H9 (cell line): ENCODE measurements around the gene C1QA. TPM values are rescaled to one million over a fixed set of nuclear protein-coding genes. Genes with fewer than 3 reads are reported as not detected.

Experiments used
- DNase-seq: peaks from one replicate; pipeline ENCODE4 v3.0.0-alpha.2; 2017
- H2AFZ ChIP-seq: one replicate; pipeline ENCODE4 v1.6.1; 2013; ENCODE audit warnings: mild to moderate bottlenecking, low read length, control low read depth, moderate library complexity
- H2AK5ac ChIP-seq: 2 replicates; pipeline ENCODE4 v1.6.1; 2013; ENCODE audit warnings: low read length, control low read depth, mixed read lengths; ENCODE audit not compliant: insufficient read length
- H2BK120ac ChIP-seq: one replicate; pipeline ENCODE4 v1.6.1; 2013; ENCODE audit warnings: low read depth, mild to moderate bottlenecking, low read length, control low read depth, inconsistent platforms; ENCODE audit not compliant: poor library complexity, severe bottlenecking
- H2BK12ac ChIP-seq: 2 replicates; pipeline ENCODE4 v1.6.1; 2013; ENCODE audit warnings: low read length, control low read depth, mixed read lengths, low read depth; ENCODE audit not compliant: insufficient read length
- H2BK15ac ChIP-seq: 2 replicates; pipeline ENCODE4 v1.6.1; 2013; ENCODE audit warnings: low read depth, low read length, control low read depth
- H2BK20ac ChIP-seq: one replicate; pipeline ENCODE4 v1.6.1; 2013; ENCODE audit warnings: low read depth, mild to moderate bottlenecking, low read length, control low read depth, inconsistent platforms; ENCODE audit not compliant: poor library complexity, severe bottlenecking
- H2BK5ac ChIP-seq: 2 replicates; pipeline ENCODE4 v1.6.1; 2013; ENCODE audit warnings: low read length, control low read depth, mixed read lengths; ENCODE audit not compliant: insufficient read length
- H3K14ac ChIP-seq: 2 replicates; pipeline ENCODE4 v1.6.1; 2013; ENCODE audit warnings: low read length, control low read depth; ENCODE audit not compliant: insufficient read depth
- H3K18ac ChIP-seq: 2 replicates; pipeline ENCODE4 v1.6.1; 2013; ENCODE audit warnings: low read depth, mild to moderate bottlenecking, mixed read lengths, low read length, control low read depth; ENCODE audit not compliant: insufficient read length
- H3K23ac ChIP-seq: 2 replicates; pipeline ENCODE4 v1.6.1; 2013; ENCODE audit warnings: low read length, control low read depth, mixed read lengths, low read depth; ENCODE audit not compliant: insufficient read length
- H3K23me2 ChIP-seq: 2 replicates; pipeline ENCODE4 v1.6.1; 2013; ENCODE audit warnings: low read depth, mild to moderate bottlenecking, mixed read lengths, low read length, control low read depth; ENCODE audit not compliant: insufficient read length, poor library complexity, severe bottlenecking
- H3K27ac ChIP-seq: 2 replicates; pipeline ENCODE4 v1.5.1; 2013; ENCODE audit warnings: low read length, control low read depth, mixed read lengths, low read depth; ENCODE audit not compliant: insufficient read length
- H3K27me3 ChIP-seq: 2 replicates; pipeline ENCODE4 v1.6.1; 2013; ENCODE audit warnings: low read length, control low read depth, inconsistent platforms; ENCODE audit not compliant: insufficient read depth
- H3K4ac ChIP-seq: 2 replicates; pipeline ENCODE4 v1.6.1; 2013; ENCODE audit warnings: low read depth, mild to moderate bottlenecking, control low read depth, inconsistent platforms, low read length, moderate library complexity
- H3K4me1 ChIP-seq: 2 replicates; pipeline ENCODE4 v1.6.1; 2013; ENCODE audit warnings: low read length, control low read depth, inconsistent platforms; ENCODE audit not compliant: insufficient read depth
- H3K4me2 ChIP-seq: 2 replicates; pipeline ENCODE4 v1.6.1; 2013; ENCODE audit warnings: low read length, control low read depth, mixed read lengths; ENCODE audit not compliant: insufficient read length, insufficient read depth
- H3K56ac ChIP-seq: 2 replicates; pipeline ENCODE4 v1.6.1; 2013; ENCODE audit warnings: low read depth, mild to moderate bottlenecking, mixed read lengths, low read length, control low read depth; ENCODE audit not compliant: insufficient read length
- H3K79me1 ChIP-seq: 2 replicates; pipeline ENCODE4 v1.6.1; 2013; ENCODE audit warnings: low read depth, mild to moderate bottlenecking, moderate library complexity, low read length, control low read depth, inconsistent platforms; ENCODE audit not compliant: insufficient read depth, poor library complexity, severe bottlenecking
- H3K79me2 ChIP-seq: 2 replicates; pipeline ENCODE4 v1.6.1; 2013; ENCODE audit warnings: low read length, control low read depth, inconsistent platforms; ENCODE audit not compliant: insufficient read depth
- H3K9ac ChIP-seq: 2 replicates; pipeline ENCODE4 v1.6.1; 2013; ENCODE audit warnings: low read length, control low read depth, mixed read lengths; ENCODE audit not compliant: insufficient read length; ENCODE audit errors: extremely low read depth
- H3K9me3 ChIP-seq: one replicate; pipeline ENCODE4 v1.6.1; 2013; ENCODE audit warnings: low read depth, low read length, inconsistent platforms; ENCODE audit not compliant: control insufficient read depth
- H3T11ph ChIP-seq: one replicate; pipeline ENCODE4 v1.6.1; 2013; ENCODE audit warnings: mild to moderate bottlenecking, low read length, control low read depth, inconsistent platforms
- H4K20me1 ChIP-seq: one replicate; pipeline ENCODE4 v1.6.1; 2013; ENCODE audit not compliant: control insufficient read depth, insufficient read length, insufficient read depth
- H4K5ac ChIP-seq: 2 replicates; pipeline ENCODE4 v1.6.1; 2013; ENCODE audit warnings: low read depth, mild to moderate bottlenecking, mixed read lengths, low read length, control low read depth; ENCODE audit not compliant: insufficient read length
- H4K8ac ChIP-seq: replicated peaks from 2 replicates; pipeline ENCODE4 v1.6.1; 2013; ENCODE audit warnings: low read length, control low read depth, mixed read lengths, low read depth; ENCODE audit not compliant: insufficient read length
- H4K91ac ChIP-seq: 2 replicates; pipeline ENCODE4 v1.6.1; 2013; ENCODE audit warnings: low read depth, mild to moderate bottlenecking, moderate library complexity, mixed read lengths, low read length, control low read depth; ENCODE audit not compliant: insufficient read length
- H3K27ac Mint-ChIP-seq, 3 experiments: 2 replicates in 2 of 3; 3 replicates in 1 of 3; pipeline ENCODE4 v1.8.0; 2020 to 2021; ENCODE audit warnings: mixed read lengths in 3 of 3, mild to moderate bottlenecking in 1 of 3, moderate library complexity in 1 of 3
- H3K27me3 Mint-ChIP-seq: 2 replicates; pipeline ENCODE4 v1.8.0; 2021; ENCODE audit warnings: low read depth, mild to moderate bottlenecking, moderate library complexity, mixed read lengths
- H3K36me3 Mint-ChIP-seq, 3 experiments: 2 replicates in 2 of 3; 3 replicates in 1 of 3; pipeline ENCODE4 v1.8.0; 2020 to 2021; ENCODE audit warnings: low read depth in 3 of 3, mixed read lengths in 3 of 3; ENCODE audit not compliant: insufficient read depth in 1 of 3
- H3K4me1 Mint-ChIP-seq, 2 experiments: 2 replicates each; pipeline ENCODE4 v1.8.0; 2020; ENCODE audit warnings: mixed read lengths in 2 of 2
- H3K4me3 Mint-ChIP-seq, 2 experiments: 2 replicates in 1 of 2; 3 replicates in 1 of 2; pipeline ENCODE4 v1.8.0; 2020 to 2021; ENCODE audit warnings: mild to moderate bottlenecking in 2 of 2, mixed read lengths in 2 of 2, moderate library complexity in 1 of 2
- H3K9me3 Mint-ChIP-seq, 2 experiments: 2 replicates in 1 of 2; 3 replicates in 1 of 2; pipeline ENCODE4 v1.8.0; 2020; ENCODE audit warnings: mild to moderate bottlenecking in 2 of 2, mixed read lengths in 2 of 2, moderate library complexity in 1 of 2
- WGBS: extraction: QIAGEN DNeasy Blood & Tissue Kit; methylation state at CpG from one replicate; pipeline ENCODE4 v1.1.7; 2013; ENCODE audit warnings: missing lambda C conversion rate, low lambda C conversion rate, mixed read lengths; ENCODE audit not compliant: insufficient read length; ENCODE audit errors: extremely low coverage; 5-methylcytosine and 5-hydroxymethylcytosine counted together
- total RNA-seq: library from RNA; stranded (reverse); gene quantifications from 2 replicates; pipeline ENCODE4 v1.2.1, GENCODE V29; 2021
- TF ChIP-seq, protein P1 (sequence below): fragments of 200-600 bp; sonication (generic); conservative IDR thresholded peaks from 3 replicates; pipeline ENCODE4 v1.8.0; 2021; ENCODE audit warnings: antibody characterized with exemption, mild to moderate bottlenecking

Gene C1QA
- total RNA-seq, 1 experiment from 2014 or later: not detected

DNA sequence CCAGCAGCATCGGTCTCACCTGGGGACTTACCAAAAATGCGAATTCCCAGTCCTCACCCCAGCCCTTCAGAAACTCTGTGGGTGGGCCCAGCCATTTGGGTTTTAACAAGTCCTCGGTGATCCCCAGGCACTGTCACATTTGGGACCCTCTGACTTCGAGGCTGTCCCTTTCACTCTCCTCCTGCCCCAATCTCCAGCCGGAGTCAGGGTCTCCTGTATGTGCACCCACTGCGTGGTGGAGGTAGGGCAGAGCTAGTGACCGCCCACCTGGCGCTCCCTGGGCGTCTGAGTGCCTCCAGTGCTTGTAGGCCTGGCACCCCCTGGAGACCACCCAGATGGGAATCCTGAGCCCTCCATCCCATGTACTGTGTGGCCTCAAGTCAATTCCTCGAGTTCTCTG lies 42.0 kb upstream of the C1QA start:
- H4K5ac ChIP-seq: no peak overlapping the region
- Mint-ChIP-seq H3K27me3 (peaks cover 2% of the 10 kb centered on the region), H3K27ac (no peak overlapping the region), H3K4me1 (peaks cover 2 to 18% of the 10 kb centered on the region in 2 experiments; a peak in 3 of 4 replicates), H3K9me3 (no peaks in the 10 kb centered on the region), H3K36me3 (no peaks in the 10 kb centered on the region), H3K4me3 (no peak overlapping the region)
- no peak overlapping the region for H3K9ac ChIP-seq
- H3K4me1 ChIP-seq: no peaks in the 10 kb centered on the region
- no peak overlapping the region for H2BK5ac ChIP-seq
- DNase-seq: no peak
- no CpG with 5 or more reads among the region's 10 CpGs for WGBS
- H3K18ac ChIP-seq: no peak overlapping the region
- H2BK20ac ChIP-seq: no peak overlapping the region
- H3K79me2 ChIP-seq: no peaks in the 10 kb centered on the region
- no peak overlapping the region for H4K91ac ChIP-seq
- no peak overlapping the region for H3K14ac ChIP-seq
- H3K23me2 ChIP-seq: no peaks in the 10 kb centered on the region
- no peak overlapping the region for H3K4me2 ChIP-seq
- H3K27me3 ChIP-seq: no peaks in the 10 kb centered on the region
- H3K9me3 ChIP-seq: no peaks in the 10 kb centered on the region
- H3K23ac ChIP-seq: no peak overlapping the region
- no peak overlapping the region for H2BK12ac ChIP-seq
- no peaks in the 10 kb centered on the region for H4K20me1 ChIP-seq
- no peak overlapping the region for H2BK15ac ChIP-seq
- no peak overlapping the region for H3K56ac ChIP-seq
- H2AFZ ChIP-seq: no peak overlapping the region
- H3K79me1 ChIP-seq: no peaks in the 10 kb centered on the region
- TF ChIP-seq, protein P1, sequence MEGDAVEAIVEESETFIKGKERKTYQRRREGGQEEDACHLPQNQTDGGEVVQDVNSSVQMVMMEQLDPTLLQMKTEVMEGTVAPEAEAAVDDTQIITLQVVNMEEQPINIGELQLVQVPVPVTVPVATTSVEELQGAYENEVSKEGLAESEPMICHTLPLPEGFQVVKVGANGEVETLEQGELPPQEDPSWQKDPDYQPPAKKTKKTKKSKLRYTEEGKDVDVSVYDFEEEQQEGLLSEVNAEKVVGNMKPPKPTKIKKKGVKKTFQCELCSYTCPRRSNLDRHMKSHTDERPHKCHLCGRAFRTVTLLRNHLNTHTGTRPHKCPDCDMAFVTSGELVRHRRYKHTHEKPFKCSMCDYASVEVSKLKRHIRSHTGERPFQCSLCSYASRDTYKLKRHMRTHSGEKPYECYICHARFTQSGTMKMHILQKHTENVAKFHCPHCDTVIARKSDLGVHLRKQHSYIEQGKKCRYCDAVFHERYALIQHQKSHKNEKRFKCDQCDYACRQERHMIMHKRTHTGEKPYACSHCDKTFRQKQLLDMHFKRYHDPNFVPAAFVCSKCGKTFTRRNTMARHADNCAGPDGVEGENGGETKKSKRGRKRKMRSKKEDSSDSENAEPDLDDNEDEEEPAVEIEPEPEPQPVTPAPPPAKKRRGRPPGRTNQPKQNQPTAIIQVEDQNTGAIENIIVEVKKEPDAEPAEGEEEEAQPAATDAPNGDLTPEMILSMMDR: no peak
- no peak overlapping the region for H2BK120ac ChIP-seq
- H4K8ac ChIP-seq: no peak overlapping the region
- H3T11ph ChIP-seq: no peak overlapping the region
- no peak overlapping the region for H3K27ac ChIP-seq
- H3K4ac ChIP-seq: no peak overlapping the region
- no peak overlapping the region for H2AK5ac ChIP-seq
